ENCODE results near the gene PLA2G2F. TPM values are rescaled to one million over a fixed set of nuclear protein-coding genes. Genes with fewer than 3 reads are reported as not detected.

Gene PLA2G2F
- total and polyA plus RNA-seq, 10 of the 15 experiments (the other 5 are each of a cell fraction or from before 2014, with no cell fraction given): 0.03 TPM; not detected in 9

GRCh38 chr1:20139776-20140612 lies 871 bp downstream of the PLA2G2F start:
- CTCF ChIA-PET: no interaction called here
- no peak for FAIRE-seq
- RAD21 ChIA-PET (ENCODE audit: unreplicated experiment): no interaction called here
- Histone ChIP-seq H2AFZ (ENCODE audit: control insufficient read depth, low read depth, low read length) (no peak overlapping the region), H3K27me3 (replicated peaks in 1 of 2; ENCODE audit: control insufficient read depth in 2 of 2, insufficient read depth in 2 of 2, low read length in 1 of 2) (no peaks in the 10 kb centered on the region), H4K20me1 (ENCODE audit: control insufficient read depth, insufficient read depth) (no peaks in the 10 kb centered on the region), H3K9ac (ENCODE audit: control insufficient read depth, insufficient read depth, low read length) (no peak overlapping the region), H3K4me3 (no peak overlapping the region), H3K4me1 (ENCODE audit: control insufficient read depth, insufficient read depth, low read length) (no peaks in the 10 kb centered on the region), H3K79me2 (ENCODE audit: control insufficient read depth, insufficient read depth, low read length) (no peaks in the 10 kb centered on the region), H3K36me3 (ENCODE audit: control insufficient read depth in 2 of 2, insufficient read depth in 2 of 2, low read length in 1 of 2) (no peaks in the 10 kb centered on the region), H3K27ac (ENCODE audit: control insufficient read depth, insufficient read depth) (no peak overlapping the region), H3K4me2 (ENCODE audit: control insufficient read depth, insufficient read depth) (no peak overlapping the region), H3K9me3 (replicated peaks; ENCODE audit: control insufficient read depth, insufficient read depth, low read length) (no peaks in the 10 kb centered on the region)
- 40% methylated on average over 13 of the region's 13 CpGs for WGBS (ENCODE audit: insufficient coverage, insufficient replicate concordance, low lambda C conversion rate, missing lambda C conversion rate)
- TF ChIP-seq IKZF1 (conservative IDR thresholded peaks at IDR 0.05) (no peak), SP1 (IDR thresholded peaks at IDR 0.05; ENCODE audit: low read depth, low read length) (no peak), LARP7 (IDR thresholded peaks at IDR 0.05) (no peak), FOS (IDR thresholded peaks at IDR 0.05; ENCODE audit: borderline replicate concordance, extremely low read depth, insufficient read length) (no peak), MEF2B (IDR thresholded peaks at IDR 0.05; ENCODE audit: partially characterized antibody, poor library complexity, severe bottlenecking) (no peak), MTA2 (IDR thresholded peaks at IDR 0.05; ENCODE audit: low read depth) (no peak), CEBPB (IDR thresholded peaks at IDR 0.05; ENCODE audit: borderline replicate concordance in 1 of 2, low read depth in 2 of 2, low read length in 2 of 2) (no peak), PML (IDR thresholded peaks at IDR 0.05; ENCODE audit: low read length) (no peak), KLF5 (IDR thresholded peaks at IDR 0.05; ENCODE audit: partially characterized antibody) (no peak), PAX5 (IDR thresholded peaks at IDR 0.05; ENCODE audit: borderline replicate concordance, low read depth, low read length) (no peak)
- intact Hi-C loops (cut with micrococcal nuclease; ENCODE audit: unreplicated experiment): no loop called here
- no TSS peak for BruUV-seq (replicated peaks)
- POLR2A ChIA-PET: no interaction called here
- SMC1A ChIA-PET (ENCODE audit: uncharacterized antibody, unreplicated experiment): no interaction called here
- DNase-seq (ENCODE audit: low read depth, low spot score): no peak
- no peak for ATAC-seq
- in situ Hi-C loops (cut with MboI): no loop called here

All from GM12878 (cell line).